Endothelial cell of umbilical vein (primary cell): Measurements from ENCODE around the gene PLA2G2D.

Experiments used
- EZH2 ChIP-seq: IDR thresholded peaks from 2 replicates; pipeline ENCODE4 v1.6.1; 2012; ENCODE audit warnings: borderline replicate concordance, low read depth, mild to moderate bottlenecking, moderate library complexity, low read length, inconsistent platforms; ENCODE audit not compliant: severe bottlenecking
- FOS ChIP-seq: IDR thresholded peaks from 2 replicates; pipeline ENCODE4 v1.6.1; 2011; ENCODE audit warnings: mild to moderate bottlenecking, low read length, moderate library complexity, borderline replicate concordance; ENCODE audit not compliant: insufficient read depth
- GATA2 ChIP-seq: IDR thresholded peaks from 2 replicates; pipeline ENCODE4 v1.7.0; 2011; ENCODE audit warnings: low read depth, mild to moderate bottlenecking, moderate library complexity, mixed read lengths, low read length; ENCODE audit not compliant: insufficient read length, insufficient read depth
- JUN ChIP-seq: IDR thresholded peaks from 2 replicates; pipeline ENCODE4 v1.6.1; 2011; ENCODE audit warnings: borderline replicate concordance, low read depth; ENCODE audit not compliant: insufficient read length, insufficient read depth
- MAX ChIP-seq: IDR thresholded peaks from 2 replicates; pipeline ENCODE4 v1.6.1; 2011; ENCODE audit not compliant: insufficient read depth, insufficient read length
- MYC ChIP-seq: IDR thresholded peaks from one replicate; pipeline ENCODE4 v1.6.1; 2011; ENCODE audit warnings: mild to moderate bottlenecking, low read depth, low read length
- POLR2A ChIP-seq: IDR thresholded peaks from 2 replicates; pipeline ENCODE4 v1.6.1; 2012; ENCODE audit warnings: low read depth, mild to moderate bottlenecking, control low read depth, low read length
- POLR2AphosphoS5 ChIP-seq: IDR thresholded peaks from 2 replicates; pipeline ENCODE4 v1.6.1; 2012; ENCODE audit warnings: low read depth, mild to moderate bottlenecking, control low read depth, low read length, moderate library complexity; ENCODE audit not compliant: insufficient read depth
- TF ChIP-seq, protein P1 (sequence below), 2 donors: IDR thresholded peaks; 1 replicate in 1 of 2; 2 replicates in 1 of 2; pipeline ENCODE4 v1.5.1; 2011; ENCODE audit warnings: low read length in 2 of 2, mild to moderate bottlenecking in 2 of 2, moderate library complexity in 2 of 2, control low read depth in 1 of 2, inconsistent platforms in 1 of 2, low read depth in 1 of 2; ENCODE audit not compliant: insufficient read depth in 1 of 2; ENCODE audit errors: extremely low read depth in 1 of 2

GRCh38 chr1:20093303-20093702, 26.0 kb downstream of the PLA2G2D start:
- TF ChIP-seq, protein P1, sequence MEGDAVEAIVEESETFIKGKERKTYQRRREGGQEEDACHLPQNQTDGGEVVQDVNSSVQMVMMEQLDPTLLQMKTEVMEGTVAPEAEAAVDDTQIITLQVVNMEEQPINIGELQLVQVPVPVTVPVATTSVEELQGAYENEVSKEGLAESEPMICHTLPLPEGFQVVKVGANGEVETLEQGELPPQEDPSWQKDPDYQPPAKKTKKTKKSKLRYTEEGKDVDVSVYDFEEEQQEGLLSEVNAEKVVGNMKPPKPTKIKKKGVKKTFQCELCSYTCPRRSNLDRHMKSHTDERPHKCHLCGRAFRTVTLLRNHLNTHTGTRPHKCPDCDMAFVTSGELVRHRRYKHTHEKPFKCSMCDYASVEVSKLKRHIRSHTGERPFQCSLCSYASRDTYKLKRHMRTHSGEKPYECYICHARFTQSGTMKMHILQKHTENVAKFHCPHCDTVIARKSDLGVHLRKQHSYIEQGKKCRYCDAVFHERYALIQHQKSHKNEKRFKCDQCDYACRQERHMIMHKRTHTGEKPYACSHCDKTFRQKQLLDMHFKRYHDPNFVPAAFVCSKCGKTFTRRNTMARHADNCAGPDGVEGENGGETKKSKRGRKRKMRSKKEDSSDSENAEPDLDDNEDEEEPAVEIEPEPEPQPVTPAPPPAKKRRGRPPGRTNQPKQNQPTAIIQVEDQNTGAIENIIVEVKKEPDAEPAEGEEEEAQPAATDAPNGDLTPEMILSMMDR (IDR thresholded peaks at IDR 0.05; ENCODE audit: extremely low read depth in 1 of 2, insufficient read depth in 1 of 2, low read depth in 1 of 2, low read length in 2 of 2): no peak
- TF ChIP-seq POLR2A (no peak), EZH2 (no peak), POLR2AphosphoS5 (no peak), MAX (no peak), MYC (no peak), FOS (no peak), JUN (no peak), GATA2 (no peak)
